HG03571 (cell line): ENCODE results near the gene KRT81.
"Not testable (repeated sequence)": the region's sequence is repeated elsewhere in the genome, so short reads cannot be mapped to it uniquely, and the experiment has no call there.

Experiments used
- ATAC-seq: cut with Tn5 transposase; IDR thresholded peaks from one replicate; pipeline ENCODE4 v1.9.1; 2021; ENCODE audit not compliant: unreplicated experiment

The KRT81 gene

GRCh38 chr12:52244615-52244994 lies 46.7 kb downstream of the KRT81 start:
- no peak for ATAC-seq

- peak; percentile 86 for ATAC-seq
These were observed 47.3 kb downstream of the KRT81 start for GRCh38 chr12:52243856-52244614.

GRCh38 chr12:52243259-52243855 lies 48.0 kb downstream of the KRT81 start:
- no peak for ATAC-seq

DNA sequence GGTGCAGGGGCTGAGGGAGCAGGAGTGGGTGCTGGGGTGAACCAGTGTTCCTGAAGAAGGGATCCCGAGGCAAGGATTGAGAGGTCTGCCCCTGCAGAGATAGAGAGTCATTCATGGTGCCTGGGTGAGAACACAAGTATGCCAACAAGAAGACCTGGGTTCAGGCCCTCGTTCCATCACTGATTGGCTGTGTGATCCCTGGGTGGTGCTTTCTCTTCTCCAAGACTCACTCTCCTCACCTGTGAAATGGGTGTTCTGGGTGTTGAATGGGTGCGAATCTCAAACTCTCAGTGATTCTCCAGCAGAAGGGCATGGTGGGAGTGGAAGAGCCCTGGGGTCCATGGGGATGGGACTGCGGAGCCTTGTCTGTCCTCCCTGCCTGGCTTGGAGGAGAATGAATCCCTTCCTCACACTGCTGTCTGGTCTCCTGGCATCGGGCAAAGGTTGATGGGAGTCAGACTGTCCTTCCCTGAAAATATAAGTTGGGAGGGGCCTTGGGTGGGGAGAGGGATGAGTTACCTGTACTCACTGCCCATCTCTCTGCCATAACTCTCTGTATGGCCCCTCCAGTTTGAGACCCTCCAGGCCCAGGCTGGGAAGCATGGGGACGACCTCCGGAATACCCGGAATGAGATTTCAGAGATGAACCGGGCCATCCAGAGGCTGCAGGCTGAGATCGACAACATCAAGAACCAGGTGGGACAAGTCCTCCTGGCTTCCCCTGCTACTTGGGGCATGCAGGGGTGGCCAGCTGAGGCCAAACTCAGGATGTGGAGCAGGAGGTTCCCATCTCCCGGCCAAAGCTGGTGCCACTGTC lies 48.7 kb downstream of the KRT81 start:
- ATAC-seq = no peak

- ATAC-seq = no peak
These were observed 50.0 kb downstream of the KRT81 start for GRCh38 chr12:52241205-52241842.

- ATAC-seq = not testable (repeated sequence)
These were observed 51.1 kb downstream of the KRT81 start for GRCh38 chr12:52240247-52240646.

GRCh38 chr12:52239767-52240166 lies 51.6 kb downstream of the KRT81 start:
- no peak for ATAC-seq

DNA sequence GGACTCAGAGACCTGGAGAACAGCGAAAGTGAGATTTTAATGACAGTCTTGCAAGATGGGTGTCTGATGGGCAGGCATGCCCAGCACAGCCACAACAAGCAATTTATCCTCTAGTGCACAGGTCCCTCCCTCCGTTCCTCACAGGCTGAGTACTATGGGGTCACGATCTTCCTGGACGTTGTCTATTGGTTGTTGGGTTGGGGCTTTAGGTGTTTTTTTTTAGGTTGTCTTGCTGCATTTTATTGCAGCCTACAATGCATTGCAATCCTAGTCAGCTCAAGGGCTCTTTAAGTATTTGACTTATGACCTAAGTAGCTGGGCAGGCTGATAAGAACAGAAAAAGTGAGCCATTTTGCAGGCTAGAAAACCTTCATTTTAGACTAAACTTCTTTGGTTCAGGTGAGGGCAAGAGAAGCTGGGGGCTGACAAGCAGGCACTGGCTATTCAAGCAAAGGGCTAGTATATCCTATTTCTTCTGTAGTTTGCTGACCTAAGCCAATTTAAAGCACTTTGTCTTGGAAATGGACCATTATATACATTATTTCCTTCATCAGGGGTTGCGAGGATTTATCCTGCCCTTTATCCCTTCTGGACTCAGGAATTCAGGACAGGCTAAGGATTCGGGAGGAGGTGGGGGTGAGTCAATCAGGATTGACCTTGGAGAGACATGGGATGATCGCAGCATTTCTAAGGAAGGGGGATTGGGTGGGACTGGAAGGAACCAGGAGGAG lies 52.3 kb downstream of the KRT81 start:
- no peak for ATAC-seq

DNA sequence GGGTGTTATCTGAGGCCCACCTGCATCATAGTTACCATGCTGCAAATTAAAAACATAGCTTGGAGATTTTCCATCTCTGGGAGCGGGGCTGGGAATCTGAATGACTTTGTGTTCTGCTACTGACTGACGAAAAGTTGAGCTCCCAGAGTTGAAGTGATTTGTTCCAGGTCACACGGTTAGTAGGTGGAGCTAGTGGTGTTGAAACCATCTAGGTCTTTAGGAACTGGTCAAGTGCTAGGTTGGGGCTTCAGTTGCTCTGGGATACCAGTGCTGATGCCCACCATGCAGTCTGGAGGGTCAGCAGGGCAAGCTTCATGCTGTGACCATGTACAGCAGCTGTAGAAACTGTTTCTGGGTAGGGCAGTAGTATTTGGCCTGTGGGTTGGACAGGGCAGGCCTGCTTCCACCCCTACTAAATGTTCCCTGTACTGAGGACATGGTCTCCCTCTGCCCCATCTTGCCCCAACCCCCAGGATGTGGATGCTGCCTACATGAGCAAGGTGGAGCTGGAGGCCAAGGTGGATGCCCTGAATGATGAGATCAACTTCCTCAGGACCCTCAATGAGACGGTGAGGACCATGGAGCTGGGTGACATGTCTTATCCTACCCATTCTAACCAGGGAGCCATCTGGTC lies 53.0 kb downstream of the KRT81 start:
- no peak for ATAC-seq

DNA sequence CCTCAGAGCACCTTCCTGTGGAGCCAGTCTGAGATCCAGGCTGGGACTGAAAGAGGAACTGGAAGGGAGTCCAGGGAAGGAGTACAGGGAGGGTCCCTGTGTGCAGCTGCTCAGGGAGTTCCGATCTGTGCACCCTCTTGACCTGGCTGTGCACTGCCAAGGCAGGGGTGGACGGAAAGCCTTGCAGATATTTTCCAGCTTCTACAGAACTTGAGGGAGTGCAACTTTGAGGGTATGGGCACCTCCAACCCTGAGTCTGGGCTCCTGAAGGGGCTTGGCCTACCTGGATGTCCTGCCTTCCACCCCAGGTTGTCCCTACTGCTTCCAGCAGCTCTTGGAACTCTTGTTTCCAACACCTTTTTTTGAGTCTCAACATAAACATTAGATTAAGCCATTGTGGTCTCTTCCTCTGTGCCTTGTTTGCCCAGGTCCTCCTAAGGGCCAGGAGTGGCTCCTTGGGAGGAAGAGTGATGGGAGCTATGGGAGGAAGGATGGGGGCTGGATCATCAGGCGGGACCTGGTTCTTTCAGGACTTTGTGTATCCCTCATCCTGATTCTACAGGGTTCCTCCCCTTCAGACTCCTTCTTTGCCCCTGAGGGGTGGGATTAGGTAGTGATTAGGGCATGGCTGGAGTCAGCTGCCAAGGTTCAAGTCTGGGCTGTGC lies 54.8 kb downstream of the KRT81 start:
- ATAC-seq = no peak
